ENCODE data around the gene UPB1.

UPB1 gene

DNA sequence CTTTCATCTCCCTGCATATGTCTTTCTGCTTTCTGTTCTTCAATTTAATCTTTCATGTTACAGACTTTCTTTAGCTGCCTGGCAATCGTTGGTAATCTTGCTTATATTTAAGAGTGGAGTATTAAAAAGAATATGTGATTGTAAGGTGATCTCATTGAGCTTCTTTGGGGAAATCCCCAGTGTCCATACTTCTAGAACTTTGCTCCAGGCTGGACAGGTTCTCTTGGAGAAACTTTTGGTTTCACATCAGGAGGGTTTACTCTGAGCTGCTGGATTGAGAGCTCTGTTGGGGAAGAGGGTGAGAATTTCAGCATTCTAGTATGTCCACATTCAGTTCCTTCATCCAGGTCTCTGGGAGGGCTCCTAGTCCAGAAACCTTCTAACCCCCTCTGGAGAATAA is 81.6 kb downstream of the UPB1 start:
- DNase-seq, result no peak

Measured in NCI-H345 (cell line).